D721Med (cell line): ENCODE data around the gene PUS10.

Experiments
- DNase-seq: peaks from one replicate; pipeline ENCODE4 v3.0.0; 2011; ENCODE audit warnings: low spot score; ENCODE audit not compliant: insufficient read length
- FAIRE-seq: peaks from 2 replicates; lab custom pipeline; 2011; peaks lifted over from hg19 to GRCh38; lab: Jason Lieb, UNC
- CTCF ChIP-seq: IDR thresholded peaks from 2 replicates; pipeline ENCODE4 v1.5.1; 2012; ENCODE audit warnings: mild to moderate bottlenecking, control low read depth; ENCODE audit not compliant: insufficient read depth; ENCODE audit errors: missing control alignments

Gene PUS10

GRCh38 chr2:61011678-61012077 is 6.4 kb downstream of the PUS10 start:
- FAIRE-seq = no peak
- no peak for TF ChIP-seq CTCF
- DNase-seq = no peak

- FAIRE-seq = no peak
- no peak for TF ChIP-seq CTCF
- DNase-seq = no peak
Observed at GRCh38 chr2:61009355-61009754, 8.7 kb downstream of the PUS10 start.

- DNase-seq = no peak
- no peak for FAIRE-seq
Observed at GRCh38 chr2:61006486-61007105, 11.5 kb downstream of the PUS10 start.

GRCh38 chr2:61005736-61006135 is 12.3 kb downstream of the PUS10 start:
- FAIRE-seq = no peak
- DNase-seq = no peak
- no peak for TF ChIP-seq CTCF

More at GRCh38 chr2:61006486-61007105, 11.5 kb downstream of the PUS10 start:
- TF ChIP-seq CTCF = no peak

- DNase-seq = no peak
- TF ChIP-seq CTCF = peak; percentile 75
- FAIRE-seq = peak; percentile 81
Observed at GRCh38 chr2:60998628-60999545, 19.2 kb downstream of the PUS10 start.

GRCh38 chr2:60994131-60994530 is 23.9 kb downstream of the PUS10 start:
- DNase-seq = no peak
- no peak for TF ChIP-seq CTCF
- no peak for FAIRE-seq

GRCh38 chr2:60992985-60993392 is 25.1 kb downstream of the PUS10 start:
- DNase-seq (no peak), FAIRE-seq (no peak)
- no peak for TF ChIP-seq CTCF
